ENCODE results near the gene ZIK1.

GRCh38 chr19:57560049-57560491 lies 23.9 kb upstream of the ZIK1 start:
- TF ChIP-seq CTCF (IDR thresholded peaks at IDR 0.05; ENCODE audit: low read depth, low read length) (no peak), EZH2phosphoT487 (IDR thresholded peaks at IDR 0.05; ENCODE audit: low read depth) (no peak)

Measured in OCI-LY3 (cell line).